SU-DHL-6 (cell line): ENCODE data around the gene TOMM34.

Experiments
- H2AFZ ChIP-seq: fragments of 200-600 bp; sonication (generic); 2 replicates; pipeline ENCODE4 v1.6.1; 2014; ENCODE audit warnings: low read depth, mild to moderate bottlenecking, moderate library complexity, mixed read lengths, antibody characterized with exemption, low read length; ENCODE audit not compliant: severe bottlenecking
- H3F3A ChIP-seq: fragments of 200-600 bp; shearing (Covaris generic); 2 replicates; pipeline ENCODE4 v1.6.0; 2016; ENCODE audit warnings: antibody characterized with exemption, mild to moderate bottlenecking; ENCODE audit not compliant: insufficient read depth
- H3K27ac ChIP-seq: fragments of 200-600 bp; sonication (generic); 2 replicates; pipeline ENCODE4 v1.5.1; 2016; ENCODE audit warnings: low read depth, mild to moderate bottlenecking, low read length, moderate library complexity, mixed read lengths
- H3K27me3 ChIP-seq: fragments of 200-600 bp; sonication (generic), shearing (Covaris generic); 2 replicates; pipeline ENCODE4 v1.6.0; 2014; ENCODE audit warnings: mild to moderate bottlenecking, low read length
- H3K36me3 ChIP-seq: fragments of 200-600 bp; sonication (generic); 2 replicates; pipeline ENCODE4 v1.6.1; 2014; ENCODE audit warnings: mild to moderate bottlenecking, low read length, mixed read lengths
- H3K4me2 ChIP-seq: fragments of 300-600, 200-600 bp; shearing (Covaris generic), sonication (generic); 2 replicates; pipeline ENCODE4 v1.6.0; 2014; ENCODE audit warnings: low read length, low read depth, mild to moderate bottlenecking; ENCODE audit not compliant: poor library complexity, severe bottlenecking
- H3K4me3 ChIP-seq: fragments of 200-600 bp; sonication (generic); 2 replicates; pipeline ENCODE4 v1.5.1; 2014; ENCODE audit warnings: antibody characterized with exemption, low read length, mild to moderate bottlenecking, mixed read lengths; ENCODE audit not compliant: insufficient read depth, poor library complexity, severe bottlenecking
- H3K79me2 ChIP-seq: fragments of 200-600 bp; sonication (generic); 2 replicates; pipeline ENCODE4 v1.6.1; 2014; ENCODE audit warnings: mild to moderate bottlenecking, low read length, moderate library complexity; ENCODE audit not compliant: insufficient read depth
- H3K9ac ChIP-seq: fragments of 200-600 bp; sonication (generic); 2 replicates; pipeline ENCODE4 v1.7.0; 2014; ENCODE audit warnings: mild to moderate bottlenecking, low read length
- H3K9me2 ChIP-seq: fragments of 200-600 bp; sonication (generic); replicated peaks from 2 replicates; pipeline ENCODE4 v1.6.1; 2014; ENCODE audit warnings: low read length; ENCODE audit not compliant: insufficient read depth
- H3K9me3 ChIP-seq: fragments of 200-600 bp; sonication (generic); 2 replicates; pipeline ENCODE4 v1.6.1; 2014; ENCODE audit warnings: low read length, mixed read lengths; ENCODE audit not compliant: insufficient read depth
- H4K20me1 ChIP-seq: fragments of 200-600 bp; sonication (generic); 2 replicates; pipeline ENCODE4 v1.6.1; 2014; ENCODE audit warnings: low read depth, mild to moderate bottlenecking, antibody characterized with exemption, low read length, moderate library complexity, mixed read lengths
- CTCF ChIP-seq: fragments of 200-600 bp; sonication (generic); IDR thresholded peaks from one replicate; pipeline ENCODE4 v1.5.1; 2017; ENCODE audit warnings: antibody characterized with exemption, mild to moderate bottlenecking, low read length, moderate library complexity; ENCODE audit not compliant: insufficient read depth, poor library complexity, severe bottlenecking
- EZH2phosphoT487 ChIP-seq: fragments of 200-600 bp; sonication (generic), shearing (Covaris generic); conservative IDR thresholded peaks from 2 replicates; pipeline ENCODE4 v1.6.1; 2018; ENCODE audit warnings: mild to moderate bottlenecking, antibody characterized with exemption, low read length, moderate library complexity, mixed read lengths

Gene TOMM34

GRCh38 chr20:44928595-44928994 lies 31.6 kb downstream of the TOMM34 start:
- no peaks in the 10 kb centered on the region for H4K20me1 ChIP-seq
- H3K36me3 ChIP-seq, result no peaks in the 10 kb centered on the region
- no peak overlapping the region for H3K4me3 ChIP-seq
- H3F3A ChIP-seq, result no peaks in the 10 kb centered on the region
- H3K9me2 ChIP-seq, result no peaks in the 10 kb centered on the region
- H3K4me2 ChIP-seq, result no peak overlapping the region
- no peaks in the 10 kb centered on the region for H3K9me3 ChIP-seq
- no peak overlapping the region for H2AFZ ChIP-seq
- no peaks in the 10 kb centered on the region for H3K27me3 ChIP-seq
- H3K27ac ChIP-seq, result no peak overlapping the region
- H3K9ac ChIP-seq, result no peak overlapping the region
- no peaks in the 10 kb centered on the region for H3K79me2 ChIP-seq
- TF ChIP-seq EZH2phosphoT487 (no peak), CTCF (no peak)

GRCh38 chr20:44924541-44924940 lies 35.7 kb downstream of the TOMM34 start:
- Histone ChIP-seq H2AFZ (no peak overlapping the region), H3K9me3 (no peaks in the 10 kb centered on the region), H3K4me3 (no peak overlapping the region), H3K9ac (no peak overlapping the region), H3K79me2 (no peaks in the 10 kb centered on the region), H3K9me2 (no peaks in the 10 kb centered on the region), H3F3A (no peaks in the 10 kb centered on the region), H4K20me1 (no peaks in the 10 kb centered on the region), H3K4me2 (no peak overlapping the region), H3K27me3 (no peaks in the 10 kb centered on the region), H3K36me3 (no peaks in the 10 kb centered on the region), H3K27ac (no peak overlapping the region)
- TF ChIP-seq EZH2phosphoT487 (no peak), CTCF (no peak)

- Histone ChIP-seq H3K9me2 (no peaks in the 10 kb centered on the region), H3F3A (no peaks in the 10 kb centered on the region), H3K36me3 (0 out of 2 replicates have a peak, but pooled peaks cover 5% of the 10 kb centered on the region), H2AFZ (no peak overlapping the region), H3K27me3 (no peaks in the 10 kb centered on the region), H3K27ac (no peak overlapping the region), H4K20me1 (no peaks in the 10 kb centered on the region), H3K4me2 (no peak overlapping the region), H3K9ac (no peak overlapping the region), H3K4me3 (no peak overlapping the region), H3K9me3 (no peaks in the 10 kb centered on the region), H3K79me2 (no peaks in the 10 kb centered on the region)
- TF ChIP-seq CTCF, result no peak
- TF ChIP-seq EZH2phosphoT487, result no peak
Observed at GRCh38 chr20:44921447-44921846, 38.8 kb downstream of the TOMM34 start.

GRCh38 chr20:44918761-44919160 lies 41.4 kb downstream of the TOMM34 start:
- H3K9me2 ChIP-seq, result no peaks in the 10 kb centered on the region
- H3K36me3 ChIP-seq, result 0 out of 2 replicates have a peak, but pooled peaks cover 5% of the 10 kb centered on the region
- no peak overlapping the region for H3K4me2 ChIP-seq
- TF ChIP-seq EZH2phosphoT487, result no peak
- TF ChIP-seq CTCF, result no peak
- no peak overlapping the region for H3K4me3 ChIP-seq
- H3F3A ChIP-seq, result no peaks in the 10 kb centered on the region
- H2AFZ ChIP-seq, result no peak overlapping the region
- no peaks in the 10 kb centered on the region for H4K20me1 ChIP-seq
- H3K9ac ChIP-seq, result no peak overlapping the region
- H3K27me3 ChIP-seq, result no peaks in the 10 kb centered on the region
- no peaks in the 10 kb centered on the region for H3K79me2 ChIP-seq
- H3K9me3 ChIP-seq, result no peaks in the 10 kb centered on the region
- no peak overlapping the region for H3K27ac ChIP-seq
